ENCODE results near the gene WWOX. TPM values are rescaled to one million over a fixed set of nuclear protein-coding genes. Genes with fewer than 3 reads are reported as not detected.

Gene WWOX
- total RNA-seq, 1 donor from 2014 or later = 8.9 TPM

DNA sequence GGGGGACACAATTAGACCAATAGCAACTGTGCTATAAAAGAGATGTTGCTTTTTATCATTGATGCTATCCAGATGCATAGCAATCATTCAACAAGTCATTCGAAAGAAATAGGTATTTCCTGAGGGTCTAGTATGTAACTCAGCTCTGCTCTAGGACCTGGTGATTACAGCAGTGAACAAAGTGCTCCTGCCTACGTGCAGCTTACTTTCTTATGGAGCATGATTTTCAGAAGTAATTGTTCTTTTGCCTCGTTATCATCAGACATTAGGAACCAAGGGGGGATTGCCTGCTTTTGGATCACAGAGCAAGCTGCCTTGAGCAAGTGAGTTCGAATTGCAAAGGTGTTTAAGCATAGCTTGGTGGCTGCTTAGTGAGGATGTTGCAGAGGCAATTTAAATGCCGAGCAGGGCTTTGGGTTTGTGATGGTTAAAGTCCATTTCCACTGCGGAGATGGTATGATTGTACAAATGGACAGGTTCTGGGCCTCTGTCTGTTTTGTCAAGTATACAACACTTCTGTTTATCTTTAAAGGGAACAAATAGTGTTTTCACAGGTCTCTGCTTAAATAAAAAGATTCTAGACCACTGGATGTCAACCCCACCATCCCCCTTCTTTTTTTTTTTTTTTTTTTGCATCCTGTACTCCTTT, 41.5 kb downstream of the WWOX start:
- intact Hi-C loops (cut with micrococcal nuclease) = no loop called here
- Histone ChIP-seq H3K9me3 (replicated peaks) (peaks cover 9% of the 10 kb centered on the region), H3K27me3 (ENCODE audit: low read depth) (no peaks in the 10 kb centered on the region), H3K36me3 (no peaks in the 10 kb centered on the region), H3K4me3 (no peak overlapping the region), H3K27ac (replicated peaks) (no peak overlapping the region), H3K4me1 (no peaks in the 10 kb centered on the region)
- no peak for TF ChIP-seq CTCF (IDR thresholded peaks at IDR 0.05; ENCODE audit: borderline replicate concordance)
- DNase-seq = no peak

DNA sequence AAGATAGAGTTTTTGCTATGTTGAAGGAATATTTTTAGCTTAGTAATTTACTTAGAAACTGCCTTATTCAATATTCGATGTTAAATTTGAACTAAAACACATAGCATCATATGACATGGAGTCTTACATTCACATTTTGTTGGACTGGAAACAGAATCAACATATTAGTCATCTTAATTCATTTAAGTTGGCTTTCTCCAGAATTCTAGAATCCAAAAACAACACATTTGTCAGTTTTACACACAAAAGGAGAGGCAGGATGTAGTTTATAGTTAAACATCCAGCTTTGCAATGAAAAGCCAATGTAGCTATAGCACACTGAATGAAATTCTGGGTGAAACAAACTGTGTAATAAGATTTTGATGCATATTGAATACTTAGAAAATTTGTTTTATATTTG, 43.3 kb downstream of the WWOX start:
- Histone ChIP-seq H3K9me3 (replicated peaks) (peaks cover 9% of the 10 kb centered on the region), H3K27me3 (ENCODE audit: low read depth) (no peaks in the 10 kb centered on the region), H3K36me3 (no peaks in the 10 kb centered on the region), H3K27ac (replicated peaks) (no peak overlapping the region), H3K4me1 (no peaks in the 10 kb centered on the region), H3K4me3 (no peak overlapping the region)
- no peak for TF ChIP-seq CTCF (IDR thresholded peaks at IDR 0.05; ENCODE audit: borderline replicate concordance)
- intact Hi-C loops (cut with micrococcal nuclease) = no loop called here
- DNase-seq = no peak

- no peak for DNase-seq
- no peaks in the 10 kb centered on the region for H3K36me3 ChIP-seq
- H3K27ac ChIP-seq (replicated peaks) = no peak overlapping the region
- H3K4me3 ChIP-seq = no peak overlapping the region
- intact Hi-C loops (cut with micrococcal nuclease) = loop anchor here (5.0 kb wide), 1 partner anchor 270 kb away; no protein-coding TSS in a partner anchor
- H3K4me1 ChIP-seq = no peaks in the 10 kb centered on the region
- TF ChIP-seq CTCF (IDR thresholded peaks at IDR 0.05; ENCODE audit: borderline replicate concordance) = no peak
- no peaks in the 10 kb centered on the region for H3K27me3 ChIP-seq (ENCODE audit: low read depth)
- H3K9me3 ChIP-seq (replicated peaks) = no peaks in the 10 kb centered on the region
These were observed 47.4 kb downstream of the WWOX start for GRCh38 chr16:78146807-78147206.

GRCh38 chr16:78147911-78148401, 48.5 kb downstream of the WWOX start:
- H3K4me3 ChIP-seq = no peak overlapping the region
- intact Hi-C loops (cut with micrococcal nuclease) = loop anchor here (5.0 kb wide), 1 partner anchor 269 kb away; no protein-coding TSS in a partner anchor
- no peak for TF ChIP-seq CTCF (IDR thresholded peaks at IDR 0.05; ENCODE audit: borderline replicate concordance)

GRCh38 chr16:78150233-78150632, 50.8 kb downstream of the WWOX start:
- intact Hi-C loops (cut with micrococcal nuclease) = no loop called here
- H3K36me3 ChIP-seq = no peaks in the 10 kb centered on the region
- no peak for DNase-seq
- H3K4me3 ChIP-seq = no peak overlapping the region
- no peaks in the 10 kb centered on the region for H3K27me3 ChIP-seq (ENCODE audit: low read depth)
- no peak for TF ChIP-seq CTCF (IDR thresholded peaks at IDR 0.05; ENCODE audit: borderline replicate concordance)
- H3K27ac ChIP-seq (replicated peaks) = no peak overlapping the region
- no peaks in the 10 kb centered on the region for H3K9me3 ChIP-seq (replicated peaks)
- H3K4me1 ChIP-seq = no peaks in the 10 kb centered on the region

More at GRCh38 chr16:78147911-78148401, 48.5 kb downstream of the WWOX start:
- no peaks in the 10 kb centered on the region for H3K27me3 ChIP-seq (ENCODE audit: low read depth)
- no peaks in the 10 kb centered on the region for H3K4me1 ChIP-seq
- H3K9me3 ChIP-seq (replicated peaks) = no peaks in the 10 kb centered on the region
- DNase-seq = no peak
- H3K36me3 ChIP-seq = no peaks in the 10 kb centered on the region
- no peak overlapping the region for H3K27ac ChIP-seq (replicated peaks)

All from left ventricle myocardium inferior (tissue), 1 donor.